ENCODE results near the gene SLC9B1. TPM values are rescaled to one million over a fixed set of nuclear protein-coding genes. Genes with fewer than 3 reads are reported as not detected.

Gene SLC9B1
- total RNA-seq, 1 experiment from 2014 or later = not detected

GRCh38 chr4:102862016-102862415 is 157.5 kb downstream of the SLC9B1 start:
- no peaks in the 10 kb centered on the region for H3K27me3 Mint-ChIP-seq (ENCODE audit: unreplicated experiment)
- no TSS peak for BruUV-seq (replicated peaks)
- intact Hi-C loops (cut with micrococcal nuclease; ENCODE audit: unreplicated experiment) = no loop called here
- H3K9me3 Mint-ChIP-seq (ENCODE audit: low read depth, unreplicated experiment) = peaks cover 3% of the 10 kb centered on the region
- DNase-seq = no peak
- TF ChIP-seq CTCF (IDR thresholded peaks at IDR 0.05; ENCODE audit: unreplicated experiment) = no peak
- no peaks in the 10 kb centered on the region for H3K36me3 Mint-ChIP-seq (ENCODE audit: insufficient read depth, unreplicated experiment)
- no peak overlapping the region for H3K27ac Mint-ChIP-seq (ENCODE audit: unreplicated experiment)
- CTCF ChIA-PET = no interaction called here
- no peaks in the 10 kb centered on the region for H3K4me1 Mint-ChIP-seq (ENCODE audit: low read depth, unreplicated experiment)
- H3K4me3 Mint-ChIP-seq (ENCODE audit: low read depth, unreplicated experiment) = no peak overlapping the region

DNA sequence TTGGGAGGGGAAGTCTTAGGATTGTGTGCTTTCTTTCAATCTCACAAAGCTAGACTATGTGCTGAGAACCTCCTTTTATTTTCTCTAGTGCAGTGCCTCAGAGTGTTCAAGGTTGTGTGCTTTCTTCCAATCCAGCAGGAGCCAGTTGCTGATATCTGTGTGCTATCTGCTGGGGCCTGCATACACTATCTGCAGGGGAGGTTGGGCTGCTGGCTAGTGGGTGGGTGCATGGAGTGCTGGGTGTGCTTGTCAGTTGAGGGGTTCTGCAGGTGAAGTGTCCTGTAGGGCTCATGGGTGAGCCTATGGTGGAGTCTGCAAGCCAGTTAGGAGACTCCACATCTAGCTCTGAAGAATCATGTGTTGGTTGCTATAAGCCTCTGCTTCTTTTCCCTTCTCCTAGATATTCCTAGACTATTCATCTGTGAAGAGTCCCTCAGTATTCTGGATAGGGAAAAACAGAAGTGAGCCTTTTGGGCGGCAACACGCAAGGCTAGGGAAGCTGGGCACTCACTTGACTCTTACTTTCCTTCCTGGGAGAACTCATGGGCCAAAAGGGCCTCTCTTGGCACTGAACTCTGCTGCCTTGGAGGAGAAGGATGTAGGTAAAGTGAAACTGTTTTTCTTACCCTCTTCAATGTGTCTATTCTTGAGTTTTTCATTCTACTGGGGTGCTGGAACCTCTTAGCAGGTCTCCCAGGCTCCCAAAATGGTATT is 158.7 kb downstream of the SLC9B1 start:
- no peak for TF ChIP-seq CTCF (IDR thresholded peaks at IDR 0.05; ENCODE audit: unreplicated experiment)
- Mint-ChIP-seq H3K4me1 (ENCODE audit: low read depth, unreplicated experiment) (no peaks in the 10 kb centered on the region), H3K27me3 (ENCODE audit: unreplicated experiment) (no peaks in the 10 kb centered on the region), H3K9me3 (ENCODE audit: low read depth, unreplicated experiment) (peaks cover 3% of the 10 kb centered on the region), H3K27ac (ENCODE audit: unreplicated experiment) (no peak overlapping the region), H3K36me3 (ENCODE audit: insufficient read depth, unreplicated experiment) (no peaks in the 10 kb centered on the region), H3K4me3 (ENCODE audit: low read depth, unreplicated experiment) (no peak overlapping the region)
- DNase-seq = no peak
- intact Hi-C loops (cut with micrococcal nuclease; ENCODE audit: unreplicated experiment) = no loop called here
- CTCF ChIA-PET = interaction anchor here (0.5 kb wide), 1 partner anchor 61 kb away, joined by 3 read pairs; no protein-coding TSS in a partner anchor
- BruUV-seq (replicated peaks) = no TSS peak

DNA sequence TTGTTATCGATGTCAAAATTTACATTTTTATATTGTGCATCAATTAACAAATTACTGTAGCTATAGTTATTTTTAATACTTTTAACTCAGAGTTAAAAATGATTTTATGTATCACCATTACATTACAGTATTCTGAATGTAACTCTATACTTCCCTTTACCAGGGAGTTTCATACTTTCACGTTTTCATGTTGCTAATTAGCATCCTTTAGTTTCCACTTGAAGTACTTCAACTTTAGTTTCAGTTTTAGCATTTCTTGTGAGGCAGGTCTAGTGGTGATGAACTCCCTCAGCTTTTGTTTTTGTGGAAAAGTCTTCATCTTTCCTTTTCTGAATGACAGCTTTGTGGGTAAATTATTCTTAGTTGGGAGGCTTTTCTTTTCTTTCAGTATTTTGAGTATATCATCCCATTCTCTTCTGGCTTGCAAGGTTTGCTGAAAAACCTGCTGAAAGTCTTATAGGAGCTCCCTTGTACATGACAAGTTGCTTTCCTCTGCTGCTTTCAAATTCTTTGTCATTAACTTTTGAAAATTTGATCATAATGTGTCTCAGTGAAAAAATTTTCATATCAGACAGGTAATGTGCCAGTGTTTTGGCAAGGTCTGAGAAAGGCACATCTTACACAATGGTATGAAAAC is 160.6 kb downstream of the SLC9B1 start:
- no TSS peak for BruUV-seq (replicated peaks)
- H3K27ac Mint-ChIP-seq (ENCODE audit: unreplicated experiment) = no peak overlapping the region
- TF ChIP-seq CTCF (IDR thresholded peaks at IDR 0.05; ENCODE audit: unreplicated experiment) = no peak
- no peaks in the 10 kb centered on the region for H3K27me3 Mint-ChIP-seq (ENCODE audit: unreplicated experiment)
- DNase-seq = no peak
- H3K4me1 Mint-ChIP-seq (ENCODE audit: low read depth, unreplicated experiment) = no peaks in the 10 kb centered on the region
- intact Hi-C loops (cut with micrococcal nuclease; ENCODE audit: unreplicated experiment) = no loop called here
- peaks cover 3% of the 10 kb centered on the region for H3K9me3 Mint-ChIP-seq (ENCODE audit: low read depth, unreplicated experiment)
- CTCF ChIA-PET = interaction anchor here (1.0 kb wide), 1 partner anchor 31 kb away, joined by 3 read pairs; the partner anchor contains the start of gene UBE2D3
- H3K4me3 Mint-ChIP-seq (ENCODE audit: low read depth, unreplicated experiment) = no peak overlapping the region
- H3K36me3 Mint-ChIP-seq (ENCODE audit: insufficient read depth, unreplicated experiment) = no peaks in the 10 kb centered on the region

Other genes with a start within 250 kb of the SLC9B1 start
- 235 and 243 TPM in 2 replicates for gene UBE2D3, start 192.2 kb downstream of the SLC9B1 start, total RNA-seq (2022)
- gene CISD2, start 150.7 kb downstream of the SLC9B1 start, total RNA-seq (2022) = 34.9 and 36.9 TPM in 2 replicates
- gene SLC9B2, start 57.1 kb upstream of the SLC9B1 start, total RNA-seq (2022) = 2.7 and 5.0 TPM in 2 replicates
- 8.1 and 15.2 TPM in 2 replicates for gene BDH2, start 80.1 kb upstream of the SLC9B1 start, total RNA-seq (2022)
- 17.9 and 23.5 TPM in 2 replicates for gene CENPE, start 178.6 kb upstream of the SLC9B1 start, total RNA-seq (2022)

All from Calu3 (cell line).